K562 (cell line): ENCODE measurements around the gene POLR2A. TPM values are rescaled to one million over a fixed set of nuclear protein-coding genes. Genes with fewer than 3 reads are reported as not detected.
A peak's percentile ranks its signal among the peaks of the same experiment; 100 is the strongest.

Source experiments
- ATAC-seq: fragments of 200-7000 bp; cut with Tn5 transposase; 3 replicates; pipeline ENCODE4 v1.9.1; 2020; ENCODE audit warnings: moderate library complexity
- BruUV-seq: library from RNA; stranded (reverse); fragments of 400-500 nt; replicated peaks from 2 replicates; lab custom pipeline; 2021; lab: Mats Ljungman, UMichigan
- CTCF ChIA-PET: fragments of 300-600 bp; formaldehyde crosslinking; extraction: SDS; loops from one replicate; lab custom pipeline; 2021; ENCODE audit warnings: low intra/inter-chr PET ratio; lab: Yijun Ruan, JAX
- POLR2A ChIA-PET: fragments of 300-600, 350-650 bp; sonication (Branson Sonifier 250); formaldehyde crosslinking; extraction: SDS; loops from one replicate; lab custom pipeline; 2021; ENCODE audit warnings: antibody characterized with exemption, inconsistent platforms; lab: Yijun Ruan, JAX
- DNase-seq, 4 experiments: peaks; one replicate each; pipeline versions ENCODE4 v3.0.0 to v3.0.0-alpha.2; 2011 to 2018; ENCODE audit warnings: low spot score in 3 of 4, mixed read lengths in 3 of 4; ENCODE audit errors: extremely low read depth in 1 of 4
- FAIRE-seq: peaks from 2 replicates; lab custom pipeline; 2011; peaks lifted over from hg19 to GRCh38; lab: Jason Lieb, UNC
- H2AFZ ChIP-seq: 2 replicates; pipeline ENCODE4 v1.6.0; 2011; ENCODE audit warnings: low read depth, low read length, control low read depth, inconsistent platforms
- H3K27ac ChIP-seq: fragments of 200-600 bp; 3 replicates; pipeline ENCODE4 v1.8.0; 2011; ENCODE audit warnings: low read depth, mild to moderate bottlenecking, control low read depth, inconsistent platforms, low read length, moderate library complexity, mixed read lengths; ENCODE audit errors: extremely low read depth
- H3K27me3 ChIP-seq, 2 experiments: fragments of 300-600 bp in 1 of 2; 2 replicates in 1 of 2; 3 replicates in 1 of 2; pipeline versions ENCODE4 v1.6.0 to v1.8.0; 2011; ENCODE audit warnings: inconsistent platforms in 2 of 2, low read length in 2 of 2, mild to moderate bottlenecking in 1 of 2, mixed read lengths in 1 of 2, moderate library complexity in 1 of 2; ENCODE audit not compliant: control insufficient read depth in 2 of 2, insufficient read depth in 2 of 2
- H3K36me3 ChIP-seq: fragments of 300-600 bp; 3 replicates; pipeline ENCODE4 v1.8.0; 2011; ENCODE audit warnings: mild to moderate bottlenecking, low read length, inconsistent platforms; ENCODE audit not compliant: control insufficient read depth, insufficient read depth
- H3K4me1 ChIP-seq, 2 experiments: fragments of 200-600 bp in 1 of 2; replicated peaks in 1 of 2; 2 replicates in 1 of 2; 3 replicates in 1 of 2; pipeline versions ENCODE4 v1.5.1 to v1.8.0; 2011; ENCODE audit warnings: inconsistent platforms in 2 of 2, low read length in 2 of 2, mild to moderate bottlenecking in 1 of 2, mixed read lengths in 1 of 2, moderate library complexity in 1 of 2; ENCODE audit not compliant: control insufficient read depth in 2 of 2, insufficient read depth in 2 of 2
- H3K4me2 ChIP-seq: 2 replicates; pipeline ENCODE4 v1.6.1; 2011; ENCODE audit warnings: low read length, control low read depth, inconsistent platforms, mixed read lengths; ENCODE audit not compliant: insufficient read depth
- H3K4me3 ChIP-seq: fragments of 200-600 bp; sonication (generic), shearing (Covaris generic); 2 replicates; pipeline ENCODE4 v1.5.1; 2016; ENCODE audit warnings: control low read depth, inconsistent platforms
- H3K79me2 ChIP-seq: fragments of 200-600 bp; 3 replicates; pipeline ENCODE4 v1.8.0; 2011; ENCODE audit warnings: low read length, inconsistent platforms; ENCODE audit not compliant: control insufficient read depth, insufficient read depth
- H3K9ac ChIP-seq, 2 experiments: 2 replicates each; pipeline versions ENCODE4 v1.6.0 to v1.6.1; 2011; ENCODE audit warnings: low read depth in 2 of 2, low read length in 2 of 2, control low read depth in 1 of 2, inconsistent platforms in 1 of 2, mild to moderate bottlenecking in 1 of 2, mixed read lengths in 1 of 2; ENCODE audit not compliant: insufficient read depth in 1 of 2
- H3K9me1 ChIP-seq: one replicate; pipeline ENCODE4 v1.6.0; 2011; ENCODE audit warnings: inconsistent platforms, mild to moderate bottlenecking, low read length, moderate library complexity; ENCODE audit not compliant: control insufficient read depth, insufficient read depth
- H3K9me3 ChIP-seq: replicated peaks from 2 replicates; pipeline ENCODE4 v1.5.1; 2011; ENCODE audit warnings: low read depth, low read length, inconsistent platforms; ENCODE audit not compliant: control insufficient read depth, insufficient read depth
- H4K20me1 ChIP-seq: replicated peaks from 2 replicates; pipeline ENCODE4 v1.6.1; 2011; ENCODE audit warnings: low read length, inconsistent platforms, mixed read lengths; ENCODE audit not compliant: control insufficient read depth, insufficient read depth
- CUX1 ChIP-seq: fragments of 200-800 bp; sonication (Bioruptor generic); IDR thresholded peaks from 2 replicates; pipeline ENCODE4 v1.6.1; 2016; ENCODE audit warnings: missing genetic modification characterization, missing compliant biosample characterization
- JUN ChIP-seq, 2 experiments: sonication (generic) in 1 of 2; formaldehyde crosslinking in 1 of 2; IDR thresholded peaks; 2 replicates each; pipeline versions ENCODE4 v1.6.1 to v1.8.0; 2012 to 2022; ENCODE audit warnings: borderline replicate concordance in 2 of 2, mild to moderate bottlenecking in 2 of 2, improper control_type of control experiment in 1 of 2, low read depth in 1 of 2, low read length in 1 of 2, missing genetic modification reagents in 1 of 2
- JUNB ChIP-seq: fragments of 450-650 bp; formaldehyde crosslinking; conservative IDR thresholded peaks from 2 replicates; pipeline ENCODE4 v1.4.0; 2020; ENCODE audit warnings: mild to moderate bottlenecking
- NR2F6 ChIP-seq: fragments of 450-650 bp; formaldehyde crosslinking; IDR thresholded peaks from 2 replicates; pipeline ENCODE4 v1.4.0; 2020; ENCODE audit warnings: mild to moderate bottlenecking
- PRPF4 ChIP-seq: fragments of 200-400 bp; formaldehyde crosslinking; IDR thresholded peaks from one replicate; pipeline ENCODE4 v1.6.1; 2017; ENCODE audit warnings: low read length, low read depth, mild to moderate bottlenecking; ENCODE audit not compliant: insufficient read depth, poor library complexity, severe bottlenecking
- RERE ChIP-seq: sonication (generic); formaldehyde crosslinking; IDR thresholded peaks from 2 replicates; pipeline ENCODE4 v1.8.0; 2023; ENCODE audit warnings: missing genetic modification reagents, mild to moderate bottlenecking, borderline replicate concordance
- ZFP36 ChIP-seq: fragments of 150-350 bp; IDR thresholded peaks from 2 replicates; pipeline ENCODE4 v1.6.1; 2018; ENCODE audit warnings: low read length, low read depth; ENCODE audit not compliant: partially characterized antibody
- ZKSCAN3 ChIP-seq: fragments of 250-450 bp; sonication (Bioruptor Pico); IDR thresholded peaks from 2 replicates; pipeline ENCODE4 v1.4.0; 2020
- ZNF589 ChIP-seq: fragments of 200-800 bp; sonication (Bioruptor generic); IDR thresholded peaks from 2 replicates; pipeline ENCODE4 v1.6.1; 2016; ENCODE audit warnings: low read depth, missing genetic modification characterization, missing compliant biosample characterization
- WGBS: fragments of 100-300 bp; shearing (Covaris generic); methylation state at CpG from one replicate; pipeline ENCODE4 v1.1.6; 2016; ENCODE audit warnings: low coverage, mixed read lengths; ENCODE audit not compliant: insufficient coverage; ENCODE audit errors: missing lambda C conversion rate; 5-methylcytosine and 5-hydroxymethylcytosine counted together
- in situ Hi-C: fragments of 300-500 bp; cut with MboI; formaldehyde crosslinking; loops from 4 replicates; pipeline ENCODE4 v1.15.0; 2018; ENCODE audit warnings: inconsistent platforms, mixed read lengths
- intact Hi-C: fragments of 100-400 bp; cut with micrococcal nuclease; formaldehyde crosslinking; loops from 2 replicates; pipeline ENCODE4 v1.14.2; 2022
- polyA plus RNA-seq, 8 experiments: library from polyadenylated mRNA; depleted of rRNA in 4 of 8; stranded (reverse) in 5 of 8; unstranded in 3 of 8; fragments of >200 nt; fragmentation: Nextera tagmentation in 2 of 8; fragmentation: Illumina TruSeq in 1 of 8; extraction: Ambion mirVana in 2 of 8; extraction: Trizol in 1 of 8; gene quantifications; 2 replicates each; pipeline versions ENCODE4 v1.2.1 to v1.2.3, GENCODE V29; 2011 to 2014; ENCODE audit warnings: inconsistent platforms in 1 of 8, missing spikeins in 1 of 8
- total RNA-seq, 7 experiments: library from RNA; depleted of rRNA in 6 of 7; stranded (reverse); fragments of >200 nt in 6 of 7; fragmentation: Illumina TruSeq in 2 of 7; extraction: Trizol in 2 of 7; gene quantifications; 2 replicates each; pipeline versions ENCODE4 v1.2.1 to v1.2.3, GENCODE V29; 2011 to 2021; ENCODE audit warnings: low replicate concordance in 1 of 7

Gene POLR2A
- total and polyA plus RNA-seq, 9 of the 15 experiments (the other 6 are each of a cell fraction or from before 2014, with no cell fraction given): 1.3 to 109 (median 12.4) TPM

GRCh38 chr17:7466318-7466638 is 17.9 kb upstream of the POLR2A start:
- Histone ChIP-seq H4K20me1 (no peaks in the 10 kb centered on the region), H3K79me2 (peaks cover 14% of the 10 kb centered on the region), H2AFZ (no peak overlapping the region), H3K9me1 (no peaks in the 10 kb centered on the region), H3K4me2 (no peak overlapping the region), H3K9ac (peak overlapping the region in 1 of 2 experiments; percentile 64; a peak in 2 of 4 replicates), H3K9me3 (no peaks in the 10 kb centered on the region), H3K4me3 (no peak overlapping the region), H3K27me3 (no peaks in the 10 kb centered on the region), H3K36me3 (peaks cover 37% of the 10 kb centered on the region; the same call in 1 of the 3 replicates), H3K4me1 (peaks cover 8 to 29% of the 10 kb centered on the region in 2 experiments), H3K27ac (peak overlapping the region; percentile 70; the same call in 1 of the 3 replicates)
- ChIA-PET POLR2A (interaction anchor here (0.5 to 2.0 kb wide), 6 partner anchors 10 to 142 kb away, joined by 3 to 6 read pairs (median 4); no protein-coding TSS in a partner anchor), CTCF (no interaction called here)
- FAIRE-seq: no peak
- no TSS peak for BruUV-seq
- DNase-seq: no peak
- no peak for ATAC-seq
- intact Hi-C loops: no loop called here
- in situ Hi-C loops: no loop called here
- WGBS: 95% methylated on average over 3 of the region's 9 CpGs
- TF ChIP-seq CUX1 (CRISPR knock-in tag) (no peak), NR2F6 (CRISPR knock-in tag) (no peak), RERE (no peak), ZFP36 (no peak), ZNF589 (CRISPR knock-in tag) (no peak), ZKSCAN3 (CRISPR knock-in tag) (no peak), JUN (IDR thresholded peaks at IDR 0.05; ENCODE audit: borderline replicate concordance, low read depth, low read length) (no peak), JUN (CRISPR knock-in tag; IDR thresholded peaks at IDR 0.05; ENCODE audit: borderline replicate concordance) (no peak), PRPF4 (no peak), JUNB (CRISPR knock-in tag) (no peak)
